Brain microvascular endothelial cell (primary cell): ENCODE data around the gene ESRRB.

Experiments
- DNase-seq: peaks from one replicate; pipeline ENCODE4 v3.0.0-alpha.2; 2020
- H3K27ac ChIP-seq: fragments of 250-450 bp; sonication (Bioruptor Pico); 2 replicates; pipeline ENCODE4 v1.5.1; 2020; ENCODE audit warnings: mild to moderate bottlenecking, moderate library complexity
- H3K27me3 ChIP-seq: fragments of 250-450 bp; sonication (Bioruptor Pico); replicated peaks from 2 replicates; pipeline ENCODE4 v1.5.1; 2020; ENCODE audit warnings: mild to moderate bottlenecking
- H3K36me3 ChIP-seq: fragments of 250-450 bp; sonication (Bioruptor Pico); replicated peaks from 2 replicates; pipeline ENCODE4 v1.5.1; 2020; ENCODE audit warnings: mild to moderate bottlenecking
- H3K4me3 ChIP-seq: 2 replicates; pipeline ENCODE4 v1.5.1; 2011; ENCODE audit warnings: low read depth, mild to moderate bottlenecking, control low read depth, low read length, moderate library complexity
- CTCF ChIP-seq: IDR thresholded peaks from 2 replicates; pipeline ENCODE4 v1.5.1; 2011; ENCODE audit warnings: low read depth, mild to moderate bottlenecking, moderate library complexity, low read length, control low read depth, inconsistent platforms; ENCODE audit errors: missing control alignments
- in situ Hi-C: cut with HindIII; loops from 2 replicates; pipeline ENCODE4 v1.10.0; 2017; ENCODE audit warnings: low sequenced_read_pairs, low pct_ligation_motif_present

Gene ESRRB

GRCh38 chr14:76491172-76491930 lies 115.4 kb downstream of the ESRRB start:
- no peak for TF ChIP-seq CTCF
- in situ Hi-C loops: no loop called here
- Histone ChIP-seq H3K27me3 (no peaks in the 10 kb centered on the region), H3K4me3 (no peak overlapping the region), H3K27ac (no peak overlapping the region), H3K36me3 (no peaks in the 10 kb centered on the region)
- DNase-seq: no peak

GRCh38 chr14:76495983-76496382 lies 120.0 kb downstream of the ESRRB start:
- TF ChIP-seq CTCF: no peak
- in situ Hi-C loops: no loop called here
- Histone ChIP-seq H3K4me3 (no peak overlapping the region), H3K27me3 (no peaks in the 10 kb centered on the region), H3K27ac (no peak overlapping the region), H3K36me3 (no peaks in the 10 kb centered on the region)
- no peak for DNase-seq

- Histone ChIP-seq H3K27me3 (no peaks in the 10 kb centered on the region), H3K36me3 (no peaks in the 10 kb centered on the region), H3K4me3 (no peak overlapping the region), H3K27ac (no peak overlapping the region)
- no peak for TF ChIP-seq CTCF
- in situ Hi-C loops: no loop called here
- no peak for DNase-seq
These were observed 120.7 kb downstream of the ESRRB start for GRCh38 chr14:76496595-76496994.

GRCh38 chr14:76497550-76498462 lies 121.9 kb downstream of the ESRRB start:
- Histone ChIP-seq H3K27me3 (no peaks in the 10 kb centered on the region), H3K4me3 (no peak overlapping the region), H3K27ac (no peak overlapping the region), H3K36me3 (no peaks in the 10 kb centered on the region)
- DNase-seq: no peak
- TF ChIP-seq CTCF: no peak
- in situ Hi-C loops: no loop called here

GRCh38 chr14:76498463-76498935 lies 122.6 kb downstream of the ESRRB start:
- TF ChIP-seq CTCF: no peak
- no peaks in the 10 kb centered on the region for H3K27me3 ChIP-seq
- DNase-seq: no peak
- no peak overlapping the region for H3K4me3 ChIP-seq
- H3K27ac ChIP-seq: no peak overlapping the region
- in situ Hi-C loops: no loop called here
- no peaks in the 10 kb centered on the region for H3K36me3 ChIP-seq
